Nephron progenitor cell (in vitro differentiated cells): Measurements from ENCODE around the gene JDP2.

ENCODE experiments used
- DNase-seq: peaks from one replicate; pipeline ENCODE4 v3.0.0; 2021
- H3K27ac Mint-ChIP-seq: 2 replicates; pipeline ENCODE4 v1.8.0; 2021; ENCODE audit warnings: mild to moderate bottlenecking, moderate library complexity, mixed read lengths
- H3K27me3 Mint-ChIP-seq: 2 replicates; pipeline ENCODE4 v1.8.0; 2021; ENCODE audit warnings: mild to moderate bottlenecking, low read depth, mixed read lengths; ENCODE audit not compliant: poor library complexity
- H3K36me3 Mint-ChIP-seq: 2 replicates; pipeline ENCODE4 v1.8.0; 2021; ENCODE audit warnings: low read depth, mixed read lengths
- H3K4me1 Mint-ChIP-seq: 2 replicates; pipeline ENCODE4 v1.8.0; 2021; ENCODE audit warnings: mixed read lengths
- H3K4me3 Mint-ChIP-seq: 2 replicates; pipeline ENCODE4 v1.8.0; 2021; ENCODE audit warnings: mild to moderate bottlenecking, moderate library complexity, mixed read lengths
- H3K9me3 Mint-ChIP-seq: 2 replicates; pipeline ENCODE4 v1.8.0; 2021; ENCODE audit warnings: mild to moderate bottlenecking, moderate library complexity, mixed read lengths
- TF ChIP-seq, protein P1 (sequence below): fragments of 200-600 bp; sonication (generic); IDR thresholded peaks from 2 replicates; pipeline ENCODE4 v1.5.0; 2021; ENCODE audit warnings: antibody characterized with exemption

The JDP2 gene

DNA sequence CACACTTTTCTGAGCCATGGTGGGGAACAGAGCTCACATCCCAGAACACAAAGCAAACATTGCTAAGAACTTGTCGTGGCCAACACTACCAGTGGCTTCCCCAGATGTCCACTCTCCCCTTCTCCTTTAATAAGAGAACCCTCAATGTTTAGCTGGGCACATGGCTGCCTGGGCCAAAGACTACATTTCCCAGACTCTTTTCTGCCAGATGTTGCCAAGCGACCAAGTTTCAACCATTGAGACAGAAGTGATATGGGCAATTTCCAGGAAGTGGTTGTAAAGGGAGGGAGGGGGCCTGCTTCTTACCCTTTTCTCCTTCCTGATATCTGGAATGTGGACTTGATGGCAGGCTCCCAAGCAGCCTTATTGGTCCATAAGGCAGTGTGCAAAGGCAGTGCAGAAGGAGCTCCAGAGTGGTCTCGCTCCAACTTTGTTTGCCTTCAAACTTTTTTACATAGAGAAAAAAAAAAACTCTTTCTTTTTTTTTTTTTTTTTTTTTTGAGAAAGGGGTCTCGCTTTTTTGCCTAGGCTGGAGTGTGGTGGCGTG, 24.9 kb upstream of the JDP2 start:
- TF ChIP-seq, protein P1, sequence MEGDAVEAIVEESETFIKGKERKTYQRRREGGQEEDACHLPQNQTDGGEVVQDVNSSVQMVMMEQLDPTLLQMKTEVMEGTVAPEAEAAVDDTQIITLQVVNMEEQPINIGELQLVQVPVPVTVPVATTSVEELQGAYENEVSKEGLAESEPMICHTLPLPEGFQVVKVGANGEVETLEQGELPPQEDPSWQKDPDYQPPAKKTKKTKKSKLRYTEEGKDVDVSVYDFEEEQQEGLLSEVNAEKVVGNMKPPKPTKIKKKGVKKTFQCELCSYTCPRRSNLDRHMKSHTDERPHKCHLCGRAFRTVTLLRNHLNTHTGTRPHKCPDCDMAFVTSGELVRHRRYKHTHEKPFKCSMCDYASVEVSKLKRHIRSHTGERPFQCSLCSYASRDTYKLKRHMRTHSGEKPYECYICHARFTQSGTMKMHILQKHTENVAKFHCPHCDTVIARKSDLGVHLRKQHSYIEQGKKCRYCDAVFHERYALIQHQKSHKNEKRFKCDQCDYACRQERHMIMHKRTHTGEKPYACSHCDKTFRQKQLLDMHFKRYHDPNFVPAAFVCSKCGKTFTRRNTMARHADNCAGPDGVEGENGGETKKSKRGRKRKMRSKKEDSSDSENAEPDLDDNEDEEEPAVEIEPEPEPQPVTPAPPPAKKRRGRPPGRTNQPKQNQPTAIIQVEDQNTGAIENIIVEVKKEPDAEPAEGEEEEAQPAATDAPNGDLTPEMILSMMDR: no peak
- Mint-ChIP-seq H3K4me1 (peaks cover 33% of the 10 kb centered on the region), H3K27ac (no peak overlapping the region), H3K27me3 (peaks cover 3% of the 10 kb centered on the region), H3K36me3 (no peaks in the 10 kb centered on the region), H3K9me3 (peaks cover 15% of the 10 kb centered on the region), H3K4me3 (no peak overlapping the region)
- DNase-seq: no peak

DNA sequence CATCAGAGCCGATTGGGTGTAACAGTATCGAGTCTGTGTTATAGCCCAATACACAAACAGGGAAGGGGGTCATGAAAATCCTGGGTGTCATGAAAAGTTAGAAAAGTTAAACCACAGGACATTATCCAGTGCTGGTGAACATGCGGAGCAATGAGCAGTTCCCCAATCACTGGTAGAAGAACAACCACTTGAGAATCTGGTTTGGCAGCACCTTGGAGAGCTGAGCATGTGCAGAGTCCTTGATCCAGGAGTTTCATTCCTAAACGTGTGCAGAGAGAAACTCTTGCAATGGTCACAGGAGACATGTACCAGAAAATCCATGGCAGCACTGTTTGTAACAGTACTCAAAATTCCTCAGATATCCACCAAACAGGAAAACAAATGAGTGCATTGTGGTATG, 23.0 kb upstream of the JDP2 start:
- TF ChIP-seq, protein P1: no peak
- DNase-seq: no peak
- peaks cover 47% of the 10 kb centered on the region for H3K4me1 Mint-ChIP-seq
- peaks cover 3% of the 10 kb centered on the region for H3K27me3 Mint-ChIP-seq
- H3K4me3 Mint-ChIP-seq: no peak overlapping the region
- no peaks in the 10 kb centered on the region for H3K36me3 Mint-ChIP-seq
- no peak overlapping the region for H3K27ac Mint-ChIP-seq
- no peaks in the 10 kb centered on the region for H3K9me3 Mint-ChIP-seq

DNA sequence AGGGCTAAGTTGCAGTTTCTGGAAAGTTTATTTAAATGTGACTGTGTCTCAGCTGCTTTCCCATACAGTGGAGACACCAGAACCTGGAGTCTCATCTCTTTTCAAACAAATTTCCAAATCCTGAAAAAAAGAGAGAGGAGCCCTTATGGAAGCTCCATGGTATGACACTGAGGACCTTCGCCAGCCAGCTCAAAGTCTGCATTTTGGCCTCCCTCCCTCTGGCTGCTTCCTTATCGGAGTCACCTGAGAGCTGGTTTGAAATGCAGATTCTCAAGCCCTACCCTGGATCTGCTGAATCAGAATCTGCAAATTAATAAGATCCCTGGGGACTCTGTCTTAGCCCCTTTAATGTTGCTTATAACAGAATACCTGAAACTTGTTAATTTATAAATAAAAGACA, 21.7 kb upstream of the JDP2 start:
- no peaks in the 10 kb centered on the region for H3K36me3 Mint-ChIP-seq
- H3K4me1 Mint-ChIP-seq: peaks cover 47% of the 10 kb centered on the region
- TF ChIP-seq, protein P1: no peak
- H3K27me3 Mint-ChIP-seq: no peaks in the 10 kb centered on the region
- no peak overlapping the region for H3K4me3 Mint-ChIP-seq
- H3K27ac Mint-ChIP-seq: no peak overlapping the region
- H3K9me3 Mint-ChIP-seq: no peaks in the 10 kb centered on the region
- no peak for DNase-seq

DNA sequence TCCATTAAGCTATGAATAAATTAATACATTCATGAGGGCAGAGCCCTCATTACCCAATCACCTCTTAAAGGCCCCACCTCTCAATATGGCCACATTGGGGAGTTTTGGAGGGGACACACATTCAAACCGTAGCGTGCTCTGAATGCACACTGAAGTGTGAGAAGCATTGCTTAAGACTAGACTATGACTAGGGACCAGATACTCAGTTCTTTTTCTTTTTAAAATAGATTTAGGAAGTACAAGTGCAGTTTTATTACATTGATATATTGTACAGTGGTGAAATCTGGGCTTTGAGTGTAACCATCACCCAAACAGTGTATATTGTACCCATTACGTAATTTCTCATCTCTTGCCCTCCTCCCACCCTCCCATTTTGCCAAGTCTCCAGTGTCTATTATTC, 21.0 kb upstream of the JDP2 start:
- H3K9me3 Mint-ChIP-seq: no peaks in the 10 kb centered on the region
- peaks cover 45% of the 10 kb centered on the region for H3K4me1 Mint-ChIP-seq
- TF ChIP-seq, protein P1: no peak
- no peaks in the 10 kb centered on the region for H3K36me3 Mint-ChIP-seq
- H3K27me3 Mint-ChIP-seq: no peaks in the 10 kb centered on the region
- no peak overlapping the region for H3K4me3 Mint-ChIP-seq
- no peak for DNase-seq
- H3K27ac Mint-ChIP-seq: no peak overlapping the region

DNA sequence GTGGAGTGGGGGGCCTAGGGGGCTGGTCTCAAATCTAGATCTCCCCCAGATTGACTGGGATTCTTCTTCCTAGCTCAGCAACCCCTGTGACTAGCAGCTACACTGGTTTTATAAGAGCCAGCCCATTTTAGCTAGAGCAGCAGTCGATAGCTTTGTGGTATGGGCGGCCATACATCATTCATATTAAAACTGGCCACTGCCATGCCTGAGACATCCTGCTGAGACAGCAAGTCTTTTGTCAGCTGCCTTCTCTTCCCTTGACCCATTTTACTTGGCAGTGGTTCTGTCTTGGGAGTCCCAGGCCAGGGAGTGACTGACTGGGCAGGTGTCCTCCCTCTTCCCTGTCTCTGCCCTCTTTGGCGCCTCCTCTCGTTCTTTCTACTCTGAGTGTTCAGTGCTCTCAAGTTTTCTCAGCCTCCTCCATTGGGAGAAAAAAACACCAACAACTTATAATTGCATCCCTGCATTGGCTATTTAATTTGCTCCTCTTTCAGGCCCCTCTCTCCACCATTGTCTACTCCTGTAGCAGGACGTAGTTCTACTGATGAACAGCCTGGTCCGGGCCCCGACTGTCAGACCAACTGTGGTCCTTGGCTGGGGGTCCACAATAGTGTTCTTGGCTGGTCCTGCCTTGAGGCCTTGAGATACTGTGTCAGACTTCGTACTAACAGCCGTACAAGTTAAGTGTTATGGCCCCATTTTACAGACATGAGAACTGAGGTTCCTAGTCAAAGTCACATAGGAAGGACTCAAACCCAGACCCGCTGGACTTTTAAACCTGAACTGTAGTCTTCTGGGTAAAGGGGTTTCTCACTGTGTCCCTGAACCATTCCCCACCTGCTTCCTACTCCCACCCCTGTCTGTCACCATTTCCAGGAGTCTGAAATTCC, 18.3 kb upstream of the JDP2 start:
- Mint-ChIP-seq H3K36me3 (no peaks in the 10 kb centered on the region), H3K4me3 (no peak overlapping the region), H3K9me3 (peaks cover 18% of the 10 kb centered on the region), H3K27me3 (no peaks in the 10 kb centered on the region), H3K4me1 (peaks cover 43% of the 10 kb centered on the region), H3K27ac (peak overlapping the region; percentile 74)
- TF ChIP-seq, protein P1: no peak
- no peak for DNase-seq

DNA sequence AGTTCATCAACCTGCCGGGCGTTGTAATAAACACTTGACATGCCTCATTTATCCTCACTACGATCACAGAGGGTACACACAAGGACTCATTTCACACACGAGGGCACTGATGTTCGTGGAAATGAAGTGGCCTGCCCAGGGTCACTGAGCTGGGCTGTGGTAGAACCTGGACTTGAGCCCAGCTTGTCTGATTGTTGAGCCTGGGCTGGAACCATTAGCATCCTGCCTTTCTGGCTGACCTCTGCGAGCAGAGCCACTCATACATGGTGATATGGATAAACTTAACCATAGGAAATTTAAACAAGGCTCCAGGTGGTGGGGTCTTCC, 16.6 kb upstream of the JDP2 start:
- Mint-ChIP-seq H3K27me3 (no peaks in the 10 kb centered on the region), H3K36me3 (no peaks in the 10 kb centered on the region), H3K27ac (peak overlapping the region; percentile 85), H3K4me3 (no peak overlapping the region), H3K9me3 (peaks cover 20% of the 10 kb centered on the region), H3K4me1 (peaks cover 43% of the 10 kb centered on the region)
- DNase-seq: no peak
- TF ChIP-seq, protein P1: no peak
